Type B pancreatic cell (in vitro differentiated cells): ENCODE measurements around the gene CMSS1. TPM values are rescaled to one million over a fixed set of nuclear protein-coding genes. Genes with fewer than 3 reads are reported as not detected.

ENCODE experiments used
- DNase-seq: peaks from one replicate; pipeline ENCODE4 v3.0.0; 2021; ENCODE audit warnings: mixed read lengths; ENCODE audit not compliant: unreplicated experiment; ENCODE audit errors: extremely low spot score
- H3K27ac Mint-ChIP-seq: 2 replicates; pipeline ENCODE4 v1.8.0; 2021; ENCODE audit warnings: mild to moderate bottlenecking, mixed read lengths
- H3K27me3 Mint-ChIP-seq: 2 replicates; pipeline ENCODE4 v1.8.0; 2021; ENCODE audit warnings: mixed read lengths
- H3K36me3 Mint-ChIP-seq: 2 replicates; pipeline ENCODE4 v1.8.0; 2021; ENCODE audit warnings: mixed read lengths
- H3K4me1 Mint-ChIP-seq: one replicate; pipeline ENCODE4 v1.8.0; 2021; ENCODE audit warnings: mixed read lengths; ENCODE audit not compliant: unreplicated experiment
- H3K4me3 Mint-ChIP-seq: 2 replicates; pipeline ENCODE4 v1.8.0; 2021; ENCODE audit warnings: mild to moderate bottlenecking, mixed read lengths
- H3K9me3 Mint-ChIP-seq: 2 replicates; pipeline ENCODE4 v1.8.0; 2021; ENCODE audit warnings: mixed read lengths
- CTCF ChIP-seq: fragments of 200-600 bp; sonication (generic); conservative IDR thresholded peaks from 2 replicates; pipeline ENCODE4 v1.5.0; 2021; ENCODE audit warnings: antibody characterized with exemption, mild to moderate bottlenecking
- total RNA-seq: library from RNA; stranded (reverse); gene quantifications from 2 replicates; pipeline ENCODE4 v1.2.1, GENCODE V29; 2021; ENCODE audit warnings: low replicate concordance

CMSS1 gene
- total RNA-seq, 1 donor from 2014 or later, result 34.1 TPM

GRCh38 chr3:100007313-100007712 lies 189.7 kb downstream of the CMSS1 start:
- peaks cover 45% of the 10 kb centered on the region for H3K4me1 Mint-ChIP-seq
- H3K4me3 Mint-ChIP-seq, result no peak overlapping the region
- H3K9me3 Mint-ChIP-seq, result peaks cover 3% of the 10 kb centered on the region
- H3K27me3 Mint-ChIP-seq, result no peaks in the 10 kb centered on the region
- no peak overlapping the region for H3K27ac Mint-ChIP-seq
- TF ChIP-seq CTCF, result no peak
- DNase-seq, result no peak
- no peaks in the 10 kb centered on the region for H3K36me3 Mint-ChIP-seq

GRCh38 chr3:100008081-100008698 lies 190.5 kb downstream of the CMSS1 start:
- no peaks in the 10 kb centered on the region for H3K27me3 Mint-ChIP-seq
- no peaks in the 10 kb centered on the region for H3K36me3 Mint-ChIP-seq
- peaks cover 3% of the 10 kb centered on the region for H3K9me3 Mint-ChIP-seq
- no peak overlapping the region for H3K4me3 Mint-ChIP-seq
- H3K4me1 Mint-ChIP-seq, result peaks cover 38% of the 10 kb centered on the region
- H3K27ac Mint-ChIP-seq, result no peak overlapping the region
- TF ChIP-seq CTCF, result no peak
- no peak for DNase-seq

GRCh38 chr3:100009276-100010086 lies 191.8 kb downstream of the CMSS1 start:
- peaks cover 3% of the 10 kb centered on the region for H3K9me3 Mint-ChIP-seq
- H3K36me3 Mint-ChIP-seq, result peaks cover 4% of the 10 kb centered on the region
- H3K27ac Mint-ChIP-seq, result no peak overlapping the region
- H3K4me3 Mint-ChIP-seq, result no peak overlapping the region
- TF ChIP-seq CTCF, result no peak
- H3K4me1 Mint-ChIP-seq, result peaks cover 33% of the 10 kb centered on the region
- H3K27me3 Mint-ChIP-seq, result no peaks in the 10 kb centered on the region
- DNase-seq, result no peak

DNA sequence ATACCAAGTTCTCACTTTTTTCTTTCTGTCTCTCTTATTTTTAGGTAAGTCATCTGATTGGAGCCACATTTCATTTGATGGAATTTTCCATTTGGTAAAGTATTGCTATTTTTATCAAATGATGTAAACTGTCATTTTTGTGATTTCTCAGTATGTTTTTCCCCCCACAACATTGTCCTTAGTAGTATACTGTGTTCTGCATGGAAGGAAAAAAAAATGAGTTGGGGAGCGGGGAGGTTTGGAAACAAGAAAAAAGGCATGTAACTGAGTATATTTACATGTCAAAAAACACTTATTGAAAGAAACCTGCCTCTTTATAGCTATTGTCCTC lies 192.4 kb downstream of the CMSS1 start:
- H3K4me1 Mint-ChIP-seq, result peaks cover 28% of the 10 kb centered on the region
- no peak overlapping the region for H3K4me3 Mint-ChIP-seq
- H3K9me3 Mint-ChIP-seq, result peaks cover 3% of the 10 kb centered on the region
- no peak for DNase-seq
- H3K27me3 Mint-ChIP-seq, result no peaks in the 10 kb centered on the region
- peaks cover 4% of the 10 kb centered on the region for H3K36me3 Mint-ChIP-seq
- no peak overlapping the region for H3K27ac Mint-ChIP-seq
- TF ChIP-seq CTCF, result no peak

GRCh38 chr3:100018806-100019205 lies 201.1 kb downstream of the CMSS1 start:
- Mint-ChIP-seq H3K27me3 (no peaks in the 10 kb centered on the region), H3K27ac (no peak overlapping the region), H3K9me3 (no peaks in the 10 kb centered on the region), H3K4me3 (no peak overlapping the region), H3K36me3 (peaks cover 6% of the 10 kb centered on the region), H3K4me1 (peaks cover 9% of the 10 kb centered on the region)
- TF ChIP-seq CTCF, result no peak
- no peak for DNase-seq
